Effector memory CD8-positive, alpha-beta T cell (primary cell): Measurements from ENCODE around the gene DNAJA3.

Source experiments
- ATAC-seq: fragments of 150-1000 bp; cut with Tn5 transposase; replicated peaks from 2 replicates; pipeline ENCODE4 v1.10.0; 2021; ENCODE audit warnings: mild to moderate bottlenecking, moderate library complexity
- DNase-seq, 3 experiments: peaks; one replicate each; pipeline ENCODE4 v3.0.0; 2021
- H3K27ac Mint-ChIP-seq, 2 donors: one replicate each; pipeline ENCODE4 v1.8.0; 2022; ENCODE audit warnings: mild to moderate bottlenecking in 2 of 2, mixed read lengths in 2 of 2, moderate library complexity in 2 of 2
- H3K27me3 Mint-ChIP-seq, 2 donors: one replicate each; pipeline ENCODE4 v1.8.0; 2022; ENCODE audit warnings: mixed read lengths in 2 of 2
- H3K36me3 Mint-ChIP-seq: one replicate; pipeline ENCODE4 v1.8.0; 2022; ENCODE audit warnings: mild to moderate bottlenecking, moderate library complexity, mixed read lengths; ENCODE audit not compliant: insufficient read depth
- H3K4me1 Mint-ChIP-seq, 2 donors: one replicate each; pipeline ENCODE4 v1.8.0; 2022; ENCODE audit warnings: low read depth in 2 of 2, mixed read lengths in 2 of 2
- H3K4me3 Mint-ChIP-seq, 2 donors: one replicate each; pipeline ENCODE4 v1.8.0; 2022; ENCODE audit warnings: mild to moderate bottlenecking in 2 of 2, mixed read lengths in 2 of 2, moderate library complexity in 2 of 2
- H3K9me3 Mint-ChIP-seq, 2 donors: one replicate each; pipeline ENCODE4 v1.8.0; 2022; ENCODE audit warnings: mixed read lengths in 2 of 2

Gene DNAJA3

DNA sequence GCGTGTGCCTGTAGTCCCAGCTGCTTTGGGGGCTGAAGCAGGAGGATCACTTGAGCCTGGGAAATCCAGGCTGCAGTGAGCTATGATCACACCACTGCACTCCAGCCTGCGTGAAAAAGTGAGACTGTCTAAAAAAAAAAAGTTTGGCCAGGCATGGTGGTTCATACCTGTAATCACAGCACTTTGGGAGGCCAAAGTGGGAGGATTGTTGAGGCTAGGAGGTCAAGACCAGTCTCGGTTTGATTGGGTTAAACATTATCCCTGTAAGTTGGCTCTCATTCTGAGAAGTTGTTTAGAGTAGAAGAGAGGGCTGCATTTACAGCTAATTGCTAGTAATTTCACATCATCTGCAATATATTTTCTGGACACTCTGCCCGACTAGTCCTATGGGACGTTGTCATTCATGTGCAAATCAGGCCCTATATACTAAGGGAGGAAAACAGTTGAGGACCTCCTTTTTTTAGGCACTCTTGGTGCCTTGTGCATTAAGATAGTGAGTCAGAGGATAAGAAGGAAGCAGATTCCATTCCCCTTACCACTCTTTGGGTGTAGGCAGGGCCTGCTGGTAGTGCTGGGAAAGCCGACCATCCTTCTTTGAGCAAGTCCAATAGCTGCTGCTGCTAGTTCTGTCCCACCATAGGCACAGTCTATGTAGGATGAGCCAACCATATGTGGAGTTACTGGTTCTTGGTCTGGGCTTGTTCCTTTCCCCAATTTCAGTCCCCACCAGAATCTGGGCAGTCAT, 69.2 kb downstream of the DNAJA3 start:
- Mint-ChIP-seq H3K27me3 (no peaks in the 10 kb centered on the region), H3K4me1 (peaks cover 28 to 68% of the 10 kb centered on the region in 2 donors), H3K36me3 (peaks cover 18% of the 10 kb centered on the region), H3K27ac (peak overlapping the region; percentile 93 to 94), H3K4me3 (peak overlapping the region in 1 of 2 donors; percentile 31), H3K9me3 (no peaks in the 10 kb centered on the region)
- DNase-seq (no peak), ATAC-seq (no peak)

DNA sequence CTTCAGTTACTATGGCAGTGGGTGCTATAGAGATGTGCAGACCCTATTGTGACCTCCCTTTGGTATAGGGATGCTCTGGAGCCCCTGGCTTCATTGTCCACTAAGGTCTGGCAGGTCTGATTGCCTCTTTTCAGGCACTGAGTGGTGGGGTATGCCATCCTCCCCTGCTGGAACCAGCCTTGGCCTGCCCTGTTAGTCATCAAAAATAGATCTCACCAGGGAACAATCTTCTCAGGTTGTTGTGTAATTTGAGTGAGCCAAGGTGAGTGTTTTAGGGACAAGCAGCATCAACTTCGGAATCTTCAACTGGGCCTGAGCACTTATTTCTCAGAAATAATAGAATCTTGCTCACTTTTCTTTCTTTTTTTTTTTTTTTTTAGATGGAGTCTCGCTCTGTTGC, 70.1 kb downstream of the DNAJA3 start:
- Mint-ChIP-seq H3K9me3 (no peaks in the 10 kb centered on the region), H3K27me3 (no peaks in the 10 kb centered on the region), H3K4me3 (no peak overlapping the region), H3K4me1 (peaks cover 35 to 65% of the 10 kb centered on the region in 2 donors), H3K27ac (peak overlapping the region in 1 of 2 donors; percentile 93), H3K36me3 (peaks cover 16% of the 10 kb centered on the region)
- no peak for ATAC-seq
- no peak for DNase-seq

DNA sequence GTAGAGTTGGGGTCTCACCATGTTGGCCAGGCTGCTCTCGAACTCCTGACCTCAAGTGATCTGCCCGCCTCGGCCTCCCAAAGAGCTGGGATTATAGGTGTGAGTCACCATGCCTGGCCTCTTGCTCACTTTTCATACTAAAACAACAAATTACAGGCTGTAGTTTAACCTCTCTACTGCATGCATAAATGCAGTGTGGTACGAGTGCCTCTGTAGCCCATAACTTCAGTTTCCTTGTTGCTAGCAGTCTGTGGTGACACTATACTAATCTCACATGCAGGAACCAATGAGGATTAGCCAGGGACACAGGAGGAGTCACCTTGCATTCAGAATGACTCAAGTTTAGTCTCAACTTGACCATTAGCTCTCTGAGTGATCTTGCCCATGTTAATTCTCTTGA, 70.6 kb downstream of the DNAJA3 start:
- Mint-ChIP-seq H3K36me3 (peaks cover 12% of the 10 kb centered on the region), H3K27ac (peak overlapping the region in 1 of 2 donors; percentile 93)
- ATAC-seq = no peak

DNA sequence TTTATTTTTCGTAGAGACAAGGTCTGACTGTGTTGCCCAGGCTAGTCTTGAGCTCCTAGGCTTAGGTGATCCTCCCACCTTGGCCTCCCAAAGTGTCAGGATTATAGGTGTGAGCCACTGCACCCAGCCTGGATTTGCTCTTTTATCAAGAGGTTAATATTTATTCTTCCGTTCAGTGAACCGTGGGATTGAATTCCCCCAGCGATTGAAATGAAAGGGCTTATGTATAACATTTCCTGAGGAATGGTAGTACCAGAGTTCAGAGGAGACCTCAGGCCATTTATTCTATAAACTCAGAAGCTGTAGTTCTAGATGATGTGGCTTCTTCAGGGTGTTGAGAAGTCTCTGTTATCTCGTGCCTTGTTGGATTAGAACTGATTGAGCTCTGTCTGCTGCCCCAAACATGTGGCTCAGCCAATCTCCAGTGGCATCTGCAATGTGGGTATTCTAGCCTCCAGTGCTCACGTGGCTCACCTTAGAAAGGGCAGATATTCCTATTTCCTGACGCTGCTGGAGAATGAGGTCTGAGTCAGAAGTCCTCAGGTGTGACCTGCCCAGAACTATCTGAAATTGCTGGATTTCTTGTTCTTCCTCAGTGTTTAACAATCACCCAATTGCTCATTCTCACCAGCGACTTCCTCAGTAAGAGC, 73.0 kb downstream of the DNAJA3 start:
- Mint-ChIP-seq H3K4me3 (no peak overlapping the region), H3K27me3 (no peaks in the 10 kb centered on the region), H3K4me1 (peaks cover 46 to 81% of the 10 kb centered on the region in 2 donors), H3K36me3 (peaks cover 10% of the 10 kb centered on the region), H3K9me3 (no peaks in the 10 kb centered on the region), H3K27ac (peak overlapping the region; percentile 12 to 59)
- DNase-seq (no peak), ATAC-seq (no peak)

More for the DNA sequence above, 70.6 kb downstream of the DNAJA3 start:
- Mint-ChIP-seq H3K4me3 (no peak overlapping the region), H3K27me3 (no peaks in the 10 kb centered on the region), H3K4me1 (peaks cover 36 to 68% of the 10 kb centered on the region in 2 donors), H3K9me3 (no peaks in the 10 kb centered on the region)
- DNase-seq = no peak

DNA sequence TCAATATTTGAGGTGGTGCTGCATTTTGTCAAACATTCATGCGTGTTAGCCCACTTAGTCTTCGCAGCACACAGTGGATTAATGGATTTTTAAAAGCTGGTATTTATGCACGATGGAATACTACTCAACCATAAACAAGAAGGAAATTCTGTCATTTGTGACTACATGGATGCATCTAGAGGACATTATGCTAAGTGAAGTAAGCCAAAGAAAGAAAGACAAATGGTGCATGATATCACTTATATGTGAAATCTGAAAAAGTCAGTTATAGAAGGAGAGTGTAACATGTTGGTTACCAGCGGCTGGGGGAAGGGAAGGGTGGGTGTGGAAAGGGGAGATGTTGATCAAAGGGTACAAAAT, 73.5 kb downstream of the DNAJA3 start:
- Mint-ChIP-seq H3K9me3 (no peaks in the 10 kb centered on the region), H3K4me3 (no peak overlapping the region), H3K27ac (peak overlapping the region; percentile 12 to 68), H3K4me1 (peaks cover 50 to 79% of the 10 kb centered on the region in 2 donors), H3K36me3 (peaks cover 10% of the 10 kb centered on the region), H3K27me3 (no peaks in the 10 kb centered on the region)
- ATAC-seq = no peak
- no peak for DNase-seq

DNA sequence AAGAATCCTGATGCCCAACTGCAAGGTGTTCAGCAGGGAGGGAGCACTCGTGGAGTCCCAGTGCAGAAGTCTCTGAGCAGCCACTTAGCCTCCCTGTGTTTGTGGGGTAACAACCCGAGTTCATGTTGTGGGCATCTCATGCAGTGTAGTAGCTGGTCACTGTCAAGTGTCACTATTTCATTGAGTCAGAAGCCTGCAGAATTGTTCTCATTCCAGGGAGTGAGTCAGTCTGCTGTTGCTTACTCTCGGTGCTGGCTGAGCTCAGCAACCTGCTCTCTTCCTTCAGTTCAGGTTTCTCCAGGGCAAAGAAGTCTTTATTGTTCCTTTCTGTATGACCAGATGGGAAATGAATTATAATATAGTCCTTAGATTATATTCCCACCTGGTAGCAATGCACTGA, 74.6 kb downstream of the DNAJA3 start:
- no peaks in the 10 kb centered on the region for H3K9me3 Mint-ChIP-seq
- H3K36me3 Mint-ChIP-seq = peaks cover 10% of the 10 kb centered on the region
- DNase-seq (no peak), ATAC-seq (no peak)
- H3K27me3 Mint-ChIP-seq = no peaks in the 10 kb centered on the region
- no peak overlapping the region for H3K4me3 Mint-ChIP-seq
- peak overlapping the region; percentile 12 to 68 for H3K27ac Mint-ChIP-seq
- H3K4me1 Mint-ChIP-seq = peaks cover 51 to 81% of the 10 kb centered on the region in 2 donors

DNA sequence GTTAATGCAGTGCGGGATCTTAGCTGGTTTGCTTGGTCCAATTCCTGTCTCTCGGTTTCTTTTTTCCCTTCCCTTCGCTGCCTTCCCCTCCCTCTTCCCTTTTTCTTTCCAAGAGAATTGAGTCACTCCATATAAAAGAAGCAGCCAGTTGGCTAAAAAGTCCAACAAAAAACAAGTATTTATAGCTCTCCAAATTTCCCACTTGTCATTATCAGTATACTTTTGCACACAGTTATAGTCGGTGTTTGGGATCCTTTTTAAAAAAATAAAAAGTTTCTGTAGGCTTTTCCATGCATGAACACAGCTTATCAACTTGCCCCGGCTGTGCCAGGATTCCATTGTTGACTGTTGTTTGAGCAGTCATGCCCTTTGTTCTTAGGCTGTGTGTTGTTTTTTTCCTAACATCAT, 75.4 kb downstream of the DNAJA3 start:
- peaks cover 14% of the 10 kb centered on the region for H3K36me3 Mint-ChIP-seq
- peaks cover 50 to 81% of the 10 kb centered on the region in 2 donors for H3K4me1 Mint-ChIP-seq
- H3K27me3 Mint-ChIP-seq = no peaks in the 10 kb centered on the region
- peak overlapping the region; percentile 68 to 73 for H3K27ac Mint-ChIP-seq
- no peaks in the 10 kb centered on the region for H3K9me3 Mint-ChIP-seq
- peak overlapping the region in 1 of 2 donors; percentile 31 for H3K4me3 Mint-ChIP-seq
- ATAC-seq (no peak), DNase-seq (no peak)

DNA sequence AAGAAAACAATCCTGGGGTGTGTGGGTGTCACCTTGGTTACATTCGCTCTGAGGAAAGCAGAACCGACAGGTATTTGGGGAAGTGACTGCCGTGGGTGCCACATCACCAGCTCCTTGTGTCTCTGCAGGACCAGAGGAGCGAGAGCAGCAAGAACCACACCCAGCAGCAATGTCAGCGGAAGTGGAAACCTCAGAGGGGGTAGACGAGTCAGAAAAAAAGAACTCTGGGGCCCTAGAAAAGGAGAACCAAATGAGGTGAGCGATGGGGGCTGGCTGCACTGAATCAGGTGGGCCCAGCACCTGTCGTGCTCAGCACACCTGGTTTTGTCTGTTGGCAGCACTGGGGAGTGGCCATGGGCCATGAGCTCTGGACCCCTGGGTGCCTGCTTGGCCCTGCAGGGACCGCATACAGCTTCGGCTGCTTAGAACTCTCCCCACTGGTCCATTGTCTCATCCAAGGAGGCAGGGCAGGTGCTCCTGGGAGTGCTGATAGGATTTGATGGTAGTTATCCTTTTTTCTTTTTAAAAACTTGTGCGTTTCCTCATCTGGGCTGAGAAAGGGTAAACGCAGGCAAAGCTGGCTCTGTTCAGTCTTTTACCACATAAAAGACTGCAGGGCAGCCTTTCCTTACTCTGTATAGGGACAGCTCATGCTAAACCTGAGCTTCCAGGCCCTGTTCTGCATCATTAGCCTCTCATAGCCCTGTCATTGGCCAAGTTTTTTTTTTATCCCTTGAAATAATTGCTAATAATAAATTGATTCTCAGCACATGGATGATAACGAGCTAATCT, 79.9 kb downstream of the DNAJA3 start:
- no peaks in the 10 kb centered on the region for H3K9me3 Mint-ChIP-seq
- H3K36me3 Mint-ChIP-seq = peaks cover 41% of the 10 kb centered on the region
- peak; percentile 64 to 70 (median 64) for DNase-seq
- no peaks in the 10 kb centered on the region for H3K27me3 Mint-ChIP-seq
- ATAC-seq = peak; percentile 92
- peak overlapping the region; percentile 78 to 83 for H3K4me3 Mint-ChIP-seq
- H3K27ac Mint-ChIP-seq = peak overlapping the region; percentile 96 to 97
- peaks cover 53 to 64% of the 10 kb centered on the region in 2 donors for H3K4me1 Mint-ChIP-seq
